ENCODE measurements around the gene GTF3C4. TPM values are rescaled to one million over a fixed set of nuclear protein-coding genes. Genes with fewer than 3 reads are reported as not detected.
"Not testable (repeated sequence)": the region's sequence is repeated elsewhere in the genome, so short reads cannot be mapped to it uniquely, and the experiment has no call there.

Gene GTF3C4
- total and polyA plus RNA-seq, 2 experiments from 2014 or later, result 8.3 to 12.9 TPM

GRCh38 chr9:132717326-132717945 is 47.2 kb downstream of the GTF3C4 start:
- Histone ChIP-seq H3K27ac (no peak overlapping the region), H3K9me3 (ENCODE audit: low read depth) (no peaks in the 10 kb centered on the region), H3K4me3 (no peak overlapping the region), H3K4me1 (ENCODE audit: low read depth) (peaks cover 4% of the 10 kb centered on the region), H3K27me3 (no peaks in the 10 kb centered on the region), H3K36me3 (no peaks in the 10 kb centered on the region)
- no peak for TF ChIP-seq CTCF (IDR thresholded peaks at IDR 0.05; ENCODE audit: low read depth, low read length)
- no peak for DNase-seq (ENCODE audit: low read depth in 1 of 2, low spot score in 1 of 2)

- not testable (repeated sequence) for H3K27ac ChIP-seq; H3K4me1 ChIP-seq (ENCODE audit: low read depth); H3K9me3 ChIP-seq (ENCODE audit: low read depth); DNase-seq (ENCODE audit: low read depth in 1 of 2, low spot score in 1 of 2); H3K4me3 ChIP-seq; H3K36me3 ChIP-seq; H3K27me3 ChIP-seq
Measured at GRCh38 chr9:132718381-132718928, 48.2 kb downstream of the GTF3C4 start.

- Histone ChIP-seq H3K36me3 (no peaks in the 10 kb centered on the region), H3K9me3 (ENCODE audit: low read depth) (no peaks in the 10 kb centered on the region), H3K27ac (no peak overlapping the region), H3K27me3 (no peaks in the 10 kb centered on the region), H3K4me1 (ENCODE audit: low read depth) (peaks cover 4% of the 10 kb centered on the region), H3K4me3 (no peak overlapping the region)
- TF ChIP-seq CTCF (IDR thresholded peaks at IDR 0.05; ENCODE audit: low read depth, low read length), result no peak
- no peak for DNase-seq (ENCODE audit: low read depth in 1 of 2, low spot score in 1 of 2)
Measured at GRCh38 chr9:132721661-132722060, 51.4 kb downstream of the GTF3C4 start.

- TF ChIP-seq CTCF (IDR thresholded peaks at IDR 0.05; ENCODE audit: low read depth, low read length), result no peak
- no peak for DNase-seq (ENCODE audit: low read depth in 1 of 2, low spot score in 1 of 2)
- Histone ChIP-seq H3K27ac (no peak overlapping the region), H3K36me3 (no peaks in the 10 kb centered on the region), H3K4me1 (ENCODE audit: low read depth) (peaks cover 4% of the 10 kb centered on the region), H3K9me3 (ENCODE audit: low read depth) (no peaks in the 10 kb centered on the region), H3K4me3 (no peak overlapping the region), H3K27me3 (no peaks in the 10 kb centered on the region)
Measured at GRCh38 chr9:132722564-132723065, 52.4 kb downstream of the GTF3C4 start.

GRCh38 chr9:132723809-132724208 is 53.5 kb downstream of the GTF3C4 start:
- Histone ChIP-seq H3K27ac (no peak overlapping the region), H3K9me3 (ENCODE audit: low read depth) (no peaks in the 10 kb centered on the region), H3K4me3 (no peak overlapping the region), H3K36me3 (no peaks in the 10 kb centered on the region), H3K4me1 (ENCODE audit: low read depth) (peaks cover 4% of the 10 kb centered on the region), H3K27me3 (peaks cover 3% of the 10 kb centered on the region)
- no peak for DNase-seq (ENCODE audit: low read depth in 1 of 2, low spot score in 1 of 2)
- TF ChIP-seq CTCF (IDR thresholded peaks at IDR 0.05; ENCODE audit: low read depth, low read length), result no peak

- no peaks in the 10 kb centered on the region for H3K4me1 ChIP-seq (ENCODE audit: low read depth)
- H3K27me3 ChIP-seq, result peaks cover 3% of the 10 kb centered on the region
- no peak for TF ChIP-seq CTCF (IDR thresholded peaks at IDR 0.05; ENCODE audit: low read depth, low read length)
- H3K27ac ChIP-seq, result no peak overlapping the region
- H3K4me3 ChIP-seq, result no peak overlapping the region
- no peaks in the 10 kb centered on the region for H3K9me3 ChIP-seq (ENCODE audit: low read depth)
- no peak for DNase-seq (ENCODE audit: low read depth in 1 of 2, low spot score in 1 of 2)
- no peaks in the 10 kb centered on the region for H3K36me3 ChIP-seq
Measured at GRCh38 chr9:132725306-132725705, 55.0 kb downstream of the GTF3C4 start.
